H1 (cell line): Measurements from ENCODE around the gene RGS9. TPM values are rescaled to one million over a fixed set of nuclear protein-coding genes. Genes with fewer than 3 reads are reported as not detected.

Experiments used
- CTCF ChIA-PET: fragments of 300-600 bp; sonication (Branson Sonifier 250); formaldehyde crosslinking; loops from one replicate; lab custom pipeline; 2021; ENCODE audit not compliant: partially characterized antibody; lab: Charles Lee
- POLR2A ChIA-PET: fragments of 300-600 bp; sonication (Branson Sonifier 250); formaldehyde crosslinking; loops from one replicate; lab custom pipeline; 2021; ENCODE audit warnings: inconsistent platforms; ENCODE audit not compliant: partially characterized antibody; lab: Charles Lee
- DNase-seq, 2 experiments: peaks; one replicate each; pipeline versions ENCODE4 v3.0.0 to v3.0.0-alpha.2; 2010 to 2022; ENCODE audit warnings: low spot score in 2 of 2, low read depth in 1 of 2, mixed read lengths in 1 of 2
- FAIRE-seq: peaks from 2 replicates; lab custom pipeline; 2011; peaks lifted over from hg19 to GRCh38; lab: Jason Lieb, UNC
- H2AFZ ChIP-seq: 2 replicates; pipeline ENCODE4 v1.8.1; 2012; ENCODE audit warnings: low read length, inconsistent platforms
- H2AK5ac ChIP-seq: 2 replicates; pipeline ENCODE4 v1.6.1; 2013; ENCODE audit warnings: low read depth, low read length
- H2BK120ac ChIP-seq: replicated peaks from 2 replicates; pipeline ENCODE3; 2013; ENCODE audit warnings: low read depth, low read length, inconsistent platforms
- H2BK12ac ChIP-seq: 2 replicates; pipeline ENCODE4 v1.6.1; 2013; ENCODE audit warnings: low read depth, low read length
- H2BK15ac ChIP-seq: 2 replicates; pipeline ENCODE4 v1.6.1; 2013; ENCODE audit warnings: low read length
- H2BK20ac ChIP-seq: 2 replicates; pipeline ENCODE4 v1.6.1; 2013; ENCODE audit warnings: low read length
- H2BK5ac ChIP-seq: 2 replicates; pipeline ENCODE4 v1.6.1; 2013; ENCODE audit warnings: low read depth, low read length
- H3K14ac ChIP-seq: 2 replicates; pipeline ENCODE4 v1.6.1; 2013; ENCODE audit warnings: inconsistent platforms; ENCODE audit not compliant: insufficient read length
- H3K18ac ChIP-seq: 2 replicates; pipeline ENCODE4 v1.6.1; 2013; ENCODE audit warnings: low read length; ENCODE audit errors: extremely low read depth
- H3K23ac ChIP-seq: 2 replicates; pipeline ENCODE4 v1.6.1; 2013; ENCODE audit warnings: inconsistent platforms; ENCODE audit not compliant: insufficient read length
- H3K23me2 ChIP-seq: 2 replicates; pipeline ENCODE4 v1.6.1; 2013; ENCODE audit warnings: low read depth, low read length
- H3K27ac ChIP-seq: 2 replicates; pipeline ENCODE4 v1.6.1; 2011; ENCODE audit warnings: low read depth, low read length, inconsistent platforms
- H3K27me3 ChIP-seq, 4 experiments: replicated peaks in 1 of 4; 1 replicate in 1 of 4; 2 replicates in 3 of 4; pipeline versions ENCODE4 v1.6.1 to v1.8.1; 2011 to 2013; ENCODE audit warnings: low read length in 3 of 4, mild to moderate bottlenecking in 3 of 4, inconsistent platforms in 2 of 4, mixed read lengths in 2 of 4, moderate library complexity in 1 of 4; ENCODE audit not compliant: control insufficient read depth in 3 of 4, insufficient read depth in 3 of 4; ENCODE audit errors: extremely low read depth in 1 of 4
- H3K36me3 ChIP-seq, 4 experiments: 2 replicates each; pipeline versions ENCODE4 v1.6.1 to v1.8.1; 2011 to 2013; ENCODE audit warnings: mild to moderate bottlenecking in 4 of 4, low read length in 3 of 4, moderate library complexity in 2 of 4, control low read depth in 1 of 4, inconsistent platforms in 1 of 4; ENCODE audit not compliant: insufficient read depth in 4 of 4, control insufficient read depth in 2 of 4
- H3K4ac ChIP-seq: replicated peaks from 2 replicates; pipeline ENCODE3; 2013; ENCODE audit warnings: low read length, low read depth, mixed read lengths, inconsistent platforms; ENCODE audit not compliant: insufficient read length
- H3K4me1 ChIP-seq, 4 experiments: replicated peaks in 1 of 4; 1 replicate in 1 of 4; 2 replicates in 3 of 4; pipeline versions ENCODE4 v1.6.1 to v1.8.1; 2011 to 2013; ENCODE audit warnings: low read length in 3 of 4, inconsistent platforms in 2 of 4, mixed read lengths in 1 of 4; ENCODE audit not compliant: insufficient read depth in 4 of 4, control insufficient read depth in 3 of 4
- H3K4me2 ChIP-seq, 2 experiments: 2 replicates each; pipeline versions ENCODE4 v1.6.1 to v1.8.1; 2011 to 2013; ENCODE audit warnings: low read depth in 2 of 2, low read length in 2 of 2, control low read depth in 1 of 2, inconsistent platforms in 1 of 2, mild to moderate bottlenecking in 1 of 2; ENCODE audit not compliant: insufficient read depth in 1 of 2
- H3K4me3 ChIP-seq, 4 experiments: fragments of 200-600, 300-600 bp in 1 of 4; sonication (generic), shearing (Covaris generic), sonication (Bioruptor Twin) in 1 of 4; 2 replicates each; pipeline versions ENCODE4 v1.5.1 to v1.8.1; 2011 to 2016; ENCODE audit warnings: low read length in 4 of 4, low read depth in 3 of 4, control low read depth in 2 of 4, inconsistent platforms in 2 of 4, mild to moderate bottlenecking in 2 of 4, mixed read lengths in 1 of 4, moderate library complexity in 1 of 4; ENCODE audit not compliant: insufficient read depth in 2 of 4; ENCODE audit errors: extremely low read depth in 1 of 4
- H3K56ac ChIP-seq: replicated peaks from 2 replicates; pipeline ENCODE3; 2013; ENCODE audit warnings: low read depth, mild to moderate bottlenecking, mixed read lengths, low read length, inconsistent platforms; ENCODE audit not compliant: insufficient read length
- H3K79me1 ChIP-seq: 2 replicates; pipeline ENCODE4 v1.6.1; 2013; ENCODE audit warnings: low read depth, low read length, control low read depth
- H3K79me2 ChIP-seq, 2 experiments: 2 replicates each; pipeline versions ENCODE4 v1.6.1 to v1.8.1; 2012 to 2013; ENCODE audit warnings: low read length in 2 of 2, mild to moderate bottlenecking in 2 of 2, inconsistent platforms in 1 of 2; ENCODE audit not compliant: insufficient read depth in 2 of 2, control insufficient read depth in 1 of 2
- H3K9ac ChIP-seq, 4 experiments: replicated peaks in 1 of 4; 1 replicate in 1 of 4; 2 replicates in 3 of 4; pipeline versions ENCODE4 v1.6.1 to v1.8.1; 2011 to 2013; ENCODE audit warnings: low read depth in 3 of 4, low read length in 3 of 4, control low read depth in 2 of 4, mild to moderate bottlenecking in 2 of 4, moderate library complexity in 2 of 4, inconsistent platforms in 1 of 4; ENCODE audit errors: extremely low read depth in 1 of 4
- H3K9me3 ChIP-seq, 2 experiments: 2 replicates each; pipeline versions ENCODE4 v1.6.1 to v1.8.1; 2012 to 2013; ENCODE audit warnings: mild to moderate bottlenecking in 2 of 2, moderate library complexity in 2 of 2, control low read depth in 1 of 2, inconsistent platforms in 1 of 2, low read depth in 1 of 2, low read length in 1 of 2, mixed read lengths in 1 of 2; ENCODE audit not compliant: insufficient read depth in 2 of 2
- H4K20me1 ChIP-seq, 2 experiments: replicated peaks in 1 of 2; 2 replicates each; pipeline versions ENCODE3 to v1.8.1; 2011 to 2013; ENCODE audit warnings: inconsistent platforms in 2 of 2, low read length in 2 of 2, mild to moderate bottlenecking in 1 of 2; ENCODE audit not compliant: insufficient read depth in 2 of 2, control insufficient read depth in 1 of 2
- H4K5ac ChIP-seq: 2 replicates; pipeline ENCODE4 v1.6.1; 2013; ENCODE audit warnings: low read length, low read depth, mixed read lengths, inconsistent platforms; ENCODE audit not compliant: insufficient read length
- H4K8ac ChIP-seq: 2 replicates; pipeline ENCODE4 v1.8.0; 2013; ENCODE audit warnings: mild to moderate bottlenecking, moderate library complexity, low read length, inconsistent platforms; ENCODE audit not compliant: insufficient read depth; ENCODE audit errors: extremely low read depth
- H4K91ac ChIP-seq: replicated peaks from 2 replicates; pipeline ENCODE3; 2013; ENCODE audit warnings: low read length, mixed read lengths, inconsistent platforms; ENCODE audit not compliant: insufficient read length
- BRCA1 ChIP-seq: IDR thresholded peaks from 2 replicates; pipeline ENCODE4 v1.6.1; 2012; ENCODE audit warnings: low read depth, low read length, improper control_type of control experiment
- KDM1A ChIP-seq: fragments of 200-600, 300-600 bp; sonication (generic); IDR thresholded peaks from 2 replicates; pipeline ENCODE4 v1.7.1; 2016; ENCODE audit warnings: mild to moderate bottlenecking, low read length, borderline replicate concordance
- PHF8 ChIP-seq: fragments of 200-600 bp; sonication (generic); conservative IDR thresholded peaks from 2 replicates; pipeline ENCODE4 v1.7.1; 2012; ENCODE audit warnings: low read depth, mild to moderate bottlenecking, inconsistent platforms, low read length, moderate library complexity
- POLR2AphosphoS5 ChIP-seq: IDR thresholded peaks from 2 replicates; pipeline ENCODE4 v1.6.1; 2011; ENCODE audit warnings: low read depth, low read length
- RXRA ChIP-seq: IDR thresholded peaks from 2 replicates; pipeline ENCODE4 v1.6.1; 2011; ENCODE audit warnings: low read depth, mild to moderate bottlenecking, low read length, moderate library complexity; ENCODE audit not compliant: insufficient read depth
- TCF12 ChIP-seq: IDR thresholded peaks from 2 replicates; pipeline ENCODE4 v1.6.1; 2011; ENCODE audit warnings: low read depth, mild to moderate bottlenecking, low read length
- WGBS, 2 experiments: shearing (Covaris generic) in 1 of 2; methylation state at CpG; one replicate each; pipeline versions ENCODE4 v1.1.6 to v1.1.7; 2013 to 2015; ENCODE audit warnings: low lambda C conversion rate in 2 of 2, mixed read lengths in 2 of 2, inconsistent platforms in 1 of 2, low coverage in 1 of 2, missing lambda C conversion rate in 1 of 2; ENCODE audit not compliant: insufficient replicate concordance in 2 of 2, insufficient coverage in 1 of 2, insufficient read length in 1 of 2; ENCODE audit errors: extremely low coverage in 1 of 2, missing lambda C conversion rate in 1 of 2; 5-methylcytosine and 5-hydroxymethylcytosine counted together
- polyA plus RNA-seq, 7 experiments: library from polyadenylated mRNA; depleted of rRNA in 3 of 7; stranded (reverse) in 5 of 7; unstranded in 2 of 7; fragments of >200 nt in 5 of 7; fragments of 200-250 nt in 2 of 7; gene quantifications; 1 replicate in 5 of 7; 2 replicates in 1 of 7; 4 replicates in 1 of 7; pipeline versions ENCODE4 v1.2.1 to v1.2.3, GENCODE V29; 2011 to 2013; ENCODE audit warnings: missing spikeins in 2 of 7, mixed read lengths in 2 of 7
- total RNA-seq: library from RNA; stranded (reverse); fragmentation: NEBNext Ultra II Directional; extraction: Animal tissue kit (Norgen Biotek cat#: 25700); gene quantifications from 2 replicates; pipeline ENCODE4 v1.2.1, GENCODE V29; 2021

RGS9 gene
- total and polyA plus RNA-seq, 2 of the 8 experiments (the other 6 are each of a cell fraction or from before 2014, with no cell fraction given) = 8.9 to 20.5 TPM

- H4K20me1 ChIP-seq = peaks cover 0 to 1% of the 10 kb centered on the region in 2 experiments
- no peak overlapping the region for H2AFZ ChIP-seq
- H3K4me3 ChIP-seq = no peak overlapping the region
- WGBS, 2 experiments = 65% methylated on average over 5 of the region's 5 CpGs; no CpG with 5 or more reads in 1 of the 2 experiments
- H4K5ac ChIP-seq = no peak overlapping the region
- H3K23me2 ChIP-seq = peaks cover 8% of the 10 kb centered on the region; the same call in 1 of the 2 replicates
- H2BK15ac ChIP-seq = no peak overlapping the region
- H3K14ac ChIP-seq = no peak overlapping the region
- H3K18ac ChIP-seq = no peak overlapping the region
- H2AK5ac ChIP-seq = no peak overlapping the region
- TF ChIP-seq KDM1A (no peak), POLR2AphosphoS5 (no peak), PHF8 (no peak), RXRA (no peak), BRCA1 (no peak), TCF12 (no peak)
- TF ChIP-seq, all 59 proteins: peak for 0
- H3K23ac ChIP-seq = no peak overlapping the region
- no peak overlapping the region for H2BK120ac ChIP-seq
- H3K9ac ChIP-seq = no peak overlapping the region
- no peak overlapping the region for H3K56ac ChIP-seq
- no peak overlapping the region for H3K4me2 ChIP-seq
- no peak overlapping the region for H3K27ac ChIP-seq
- H4K8ac ChIP-seq = no peak overlapping the region
- H3K4ac ChIP-seq = no peak overlapping the region
- no peaks in the 10 kb centered on the region for H3K79me1 ChIP-seq
- H3K4me1 ChIP-seq = peaks cover 0 to 6% (median 3%) of the 10 kb centered on the region in 4 experiments; a peak in 2 of 7 replicates
- ChIA-PET POLR2A (no interaction called here), CTCF (interaction anchor here (0.6 to 8.1 kb wide), 6 partner anchors 8 to 95 kb away, joined by 3 to 64 read pairs (median 4); no protein-coding TSS in a partner anchor)
- H2BK12ac ChIP-seq = no peak overlapping the region
- H3K79me2 ChIP-seq = no peaks in the 10 kb centered on the region
- no peak overlapping the region for H4K91ac ChIP-seq
- H2BK5ac ChIP-seq = no peak overlapping the region
- FAIRE-seq (no peak), DNase-seq (no peak)
- no peaks in the 10 kb centered on the region for H3K9me3 ChIP-seq
- H2BK20ac ChIP-seq = no peak overlapping the region
- no peaks in the 10 kb centered on the region for H3K36me3 ChIP-seq
- H3K27me3 ChIP-seq = no peaks in the 10 kb centered on the region
Observed at GRCh38 chr17:65102788-65103187, 34.4 kb upstream of the RGS9 start.
